Keratinocyte (primary cell): Measurements from ENCODE around the gene CER1.

Source experiments
- CTCF ChIP-seq, 3 experiments: IDR thresholded peaks in 1 of 3; conservative IDR thresholded peaks in 1 of 3; optimal IDR thresholded peaks in 1 of 3; 2 replicates in 2 of 3; 3 replicates in 1 of 3; pipeline versions ENCODE3 to v1.5.1; 2011; ENCODE audit warnings: low read length in 3 of 3, mild to moderate bottlenecking in 3 of 3, moderate library complexity in 2 of 3, control low read depth in 1 of 3, inconsistent platforms in 1 of 3; ENCODE audit not compliant: insufficient read depth in 2 of 3; ENCODE audit errors: extremely low read depth in 1 of 3
- EZH2 ChIP-seq: IDR thresholded peaks from one replicate; pipeline ENCODE4 v1.6.1; 2012; ENCODE audit warnings: inconsistent platforms, mild to moderate bottlenecking, low read length, moderate library complexity

- TF ChIP-seq CTCF (optimal IDR thresholded peaks at IDR 0.05 in 1 of 3, IDR thresholded peaks at IDR 0.05 in 1 of 3, conservative IDR thresholded peaks at IDR 0.05 in 1 of 3; ENCODE audit: extremely low read depth in 1 of 3, insufficient read depth in 2 of 3, low read length in 3 of 3) (no peak), EZH2 (no peak)
Observed at GRCh38 chr9:14733133-14733532, 10.6 kb upstream of the CER1 start.
